IPS-NIHi7 (cell line): ENCODE results near the gene FBXL4.

ENCODE experiments used
- DNase-seq: peaks from one replicate; pipeline ENCODE4 v3.0.0; 2012; ENCODE audit warnings: mixed read lengths; ENCODE audit errors: extremely low spot score

FBXL4 gene

GRCh38 chr6:98824902-98825599, 122.7 kb downstream of the FBXL4 start:
- DNase-seq = peak; percentile 45

GRCh38 chr6:98824162-98824901, 123.4 kb downstream of the FBXL4 start:
- peak; percentile 50 for DNase-seq

DNA sequence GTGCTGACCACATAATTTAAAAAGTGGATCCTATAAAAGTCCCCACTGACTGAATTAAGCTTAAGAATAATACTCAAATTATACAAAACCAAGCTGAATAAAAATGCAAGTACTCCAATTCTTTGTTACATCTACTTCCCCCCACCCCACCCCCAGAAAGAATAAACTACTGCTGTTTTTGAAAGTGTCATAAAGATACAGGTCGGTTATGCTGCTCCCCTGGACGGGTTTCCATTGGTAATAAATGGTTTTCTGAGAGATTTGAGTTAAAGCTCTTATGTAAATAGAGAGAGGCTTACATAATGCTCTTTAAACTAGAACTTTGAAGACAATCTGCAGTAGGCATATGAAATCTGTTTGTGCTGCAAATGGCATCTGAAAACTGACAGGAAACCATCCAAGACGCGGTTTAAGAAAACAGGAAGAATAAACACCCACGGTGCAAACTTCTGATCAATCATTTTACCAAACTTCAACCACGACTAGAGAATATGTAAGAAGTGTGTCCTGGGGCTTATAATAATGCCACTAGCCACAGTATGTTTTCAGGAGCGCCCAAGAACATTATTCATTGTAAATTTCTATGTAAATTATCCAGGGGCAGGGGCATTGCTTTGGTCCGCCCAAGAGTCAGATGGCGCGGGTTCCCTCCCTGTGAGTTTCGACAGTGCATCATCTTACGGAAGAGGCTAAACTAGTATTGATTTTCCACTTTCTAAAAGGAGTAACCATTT, 124.2 kb downstream of the FBXL4 start:
- no peak for DNase-seq

GRCh38 chr6:98821756-98822405, 125.9 kb downstream of the FBXL4 start:
- no peak for DNase-seq
